CD4-positive, alpha-beta T cell (primary cell): ENCODE data around the gene TTC9B. TPM values are rescaled to one million over a fixed set of nuclear protein-coding genes. Genes with fewer than 3 reads are reported as not detected.

ENCODE experiments used
- ATAC-seq: fragments of 200-7000 bp; cut with Tn5 transposase; one replicate; pipeline ENCODE4 v1.10.0; 2022; ENCODE audit warnings: mild to moderate bottlenecking; ENCODE audit not compliant: poor library complexity
- CTCF ChIA-PET: fragments of 350-600 bp; sonication (Branson Sonifier 250); formaldehyde crosslinking; loops from one replicate; lab custom pipeline; 2021; ENCODE audit warnings: antibody characterized with exemption, inconsistent platforms; lab: Charles Lee
- POLR2A ChIA-PET: fragments of 350-600 bp; sonication (Branson Sonifier 250); formaldehyde crosslinking; loops from one replicate; lab custom pipeline; 2021; ENCODE audit warnings: antibody characterized with exemption, inconsistent platforms; lab: Charles Lee
- DNase-seq, 14 experiments: peaks; one replicate each; pipeline ENCODE4 v3.0.0-alpha.2; 2013 to 2020; ENCODE audit warnings: mixed read lengths in 2 of 14
- H3K27ac ChIP-seq, 2 donors: one replicate each; pipeline versions ENCODE4 v1.5.1 to v1.7.0; 2013; ENCODE audit warnings: low read length in 2 of 2, low read depth in 1 of 2, mild to moderate bottlenecking in 1 of 2
- H3K27me3 ChIP-seq, 2 experiments: 1 replicate in 1 of 2; 2 replicates in 1 of 2; pipeline versions ENCODE4 v1.6.1 to v1.7.0; 2013; ENCODE audit warnings: low read length in 2 of 2, control low read depth in 1 of 2, mild to moderate bottlenecking in 1 of 2, moderate library complexity in 1 of 2; ENCODE audit not compliant: insufficient read depth in 2 of 2, control insufficient read depth in 1 of 2
- H3K36me3 ChIP-seq: one replicate; pipeline ENCODE4 v1.6.1; 2013; ENCODE audit warnings: low read length, control low read depth; ENCODE audit not compliant: insufficient read depth
- H3K4me1 ChIP-seq: one replicate; pipeline ENCODE4 v1.6.1; 2013; ENCODE audit warnings: low read length, control low read depth; ENCODE audit not compliant: insufficient read depth
- H3K4me3 ChIP-seq: one replicate; pipeline ENCODE4 v1.5.1; 2013; ENCODE audit warnings: mild to moderate bottlenecking, low read length, moderate library complexity
- H3K9me3 ChIP-seq, 2 experiments: 1 replicate in 1 of 2; 2 replicates in 1 of 2; pipeline versions ENCODE4 v1.6.1 to v1.7.0; 2013; ENCODE audit warnings: low read length in 2 of 2, mild to moderate bottlenecking in 2 of 2, control low read depth in 1 of 2, moderate library complexity in 1 of 2; ENCODE audit not compliant: control insufficient read depth in 1 of 2, insufficient read depth in 1 of 2
- H3K27ac Mint-ChIP-seq: one replicate; pipeline ENCODE4 v1.8.0; 2020; ENCODE audit warnings: mixed read lengths
- H3K27me3 Mint-ChIP-seq: one replicate; pipeline ENCODE4 v1.8.0; 2021; ENCODE audit warnings: mixed read lengths
- H3K36me3 Mint-ChIP-seq: one replicate; pipeline ENCODE4 v1.8.0; 2021; ENCODE audit warnings: low read depth, mixed read lengths
- H3K4me1 Mint-ChIP-seq: one replicate; pipeline ENCODE4 v1.8.0; 2021; ENCODE audit warnings: low read depth, mixed read lengths
- H3K4me3 Mint-ChIP-seq: one replicate; pipeline ENCODE4 v1.8.0; 2020; ENCODE audit warnings: mild to moderate bottlenecking, mixed read lengths
- H3K9me3 Mint-ChIP-seq: one replicate; pipeline ENCODE4 v1.8.0; 2020; ENCODE audit warnings: mixed read lengths
- CTCF ChIP-seq: fragments of 200-600 bp; IDR thresholded peaks from one replicate; pipeline ENCODE4 v1.8.0; 2022; ENCODE audit warnings: antibody characterized with exemption, mild to moderate bottlenecking
- intact Hi-C, 2 experiments: fragments of 100-400 bp; cut with DNase I in 1 of 2; cut with micrococcal nuclease in 1 of 2; formaldehyde crosslinking; loops; one replicate each; pipeline versions ENCODE4 v1.15.1 to v1.9.0; 2023 to 2025; cut with DNase I, micrococcal nuclease
- total RNA-seq, 174 experiments: library from RNA in 2 of 174; stranded (reverse) in 2 of 174; gene quantifications; one replicate each; pipeline ENCODE4 v1.2.3 and lab custom pipeline; 2021 to 2026

TTC9B gene
- total RNA-seq, 2 experiments from 2014 or later: not detected

DNA sequence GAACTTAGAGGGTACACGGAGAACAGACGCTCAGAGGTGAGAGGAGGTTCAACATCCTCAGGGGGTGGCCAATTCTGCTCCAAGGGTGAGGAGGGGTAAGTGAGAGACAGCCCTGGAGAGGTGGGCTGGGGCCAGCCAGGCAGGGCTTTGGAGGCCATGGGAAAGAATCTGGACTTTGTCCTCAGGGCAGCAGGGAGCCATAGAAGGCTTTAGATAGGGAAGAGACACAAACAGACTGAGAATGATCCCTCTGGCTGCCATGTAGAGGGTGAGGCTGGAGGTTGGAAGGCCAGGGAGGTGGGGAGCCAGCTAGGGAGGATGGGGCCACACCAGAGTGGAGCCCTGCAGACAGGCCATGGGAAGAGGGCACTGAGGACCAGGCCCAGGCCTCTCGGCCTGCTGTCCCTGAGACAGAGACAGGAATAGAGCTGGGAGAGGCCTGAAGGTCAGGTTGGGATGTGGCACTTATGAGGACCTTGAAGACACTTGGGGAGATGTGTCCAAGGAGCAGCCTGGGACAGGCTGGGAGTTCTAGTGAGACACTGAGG is 37.5 kb upstream of the TTC9B start:
- H3K4me3 ChIP-seq: no peak overlapping the region
- no peak for TF ChIP-seq CTCF
- H3K27ac Mint-ChIP-seq: no peak overlapping the region
- H3K27me3 ChIP-seq: no peaks in the 10 kb centered on the region
- ChIA-PET CTCF (no interaction called here), POLR2A (no interaction called here)
- no peak for ATAC-seq
- H3K27ac ChIP-seq: no peak overlapping the region
- peaks cover 38% of the 10 kb centered on the region for H3K4me1 Mint-ChIP-seq
- no peak overlapping the region for H3K4me3 Mint-ChIP-seq
- no peak for DNase-seq
- no peaks in the 10 kb centered on the region for H3K9me3 ChIP-seq
- intact Hi-C loops: no loop called here
- H3K4me1 ChIP-seq: peaks cover 4% of the 10 kb centered on the region
- H3K9me3 Mint-ChIP-seq: no peaks in the 10 kb centered on the region
- H3K36me3 ChIP-seq: peaks cover 60% of the 10 kb centered on the region
- H3K36me3 Mint-ChIP-seq: peaks cover 73% of the 10 kb centered on the region
- no peaks in the 10 kb centered on the region for H3K27me3 Mint-ChIP-seq

- Histone ChIP-seq H3K36me3 (peaks cover 62% of the 10 kb centered on the region), H3K4me1 (peaks cover 4% of the 10 kb centered on the region), H3K9me3 (no peaks in the 10 kb centered on the region), H3K27me3 (no peaks in the 10 kb centered on the region), H3K27ac (no peak overlapping the region), H3K4me3 (no peak overlapping the region)
- DNase-seq: no peak
- Mint-ChIP-seq H3K36me3 (peaks cover 79% of the 10 kb centered on the region), H3K4me3 (no peak overlapping the region), H3K27me3 (no peaks in the 10 kb centered on the region), H3K27ac (peak overlapping the region; percentile 14), H3K4me1 (peaks cover 36% of the 10 kb centered on the region), H3K9me3 (no peaks in the 10 kb centered on the region)
- CTCF ChIA-PET: no interaction called here
- intact Hi-C loops: no loop called here
- ATAC-seq: no peak
- POLR2A ChIA-PET: no interaction called here
- no peak for TF ChIP-seq CTCF
Measured at GRCh38 chr19:40254714-40255418, 36.7 kb upstream of the TTC9B start.

DNA sequence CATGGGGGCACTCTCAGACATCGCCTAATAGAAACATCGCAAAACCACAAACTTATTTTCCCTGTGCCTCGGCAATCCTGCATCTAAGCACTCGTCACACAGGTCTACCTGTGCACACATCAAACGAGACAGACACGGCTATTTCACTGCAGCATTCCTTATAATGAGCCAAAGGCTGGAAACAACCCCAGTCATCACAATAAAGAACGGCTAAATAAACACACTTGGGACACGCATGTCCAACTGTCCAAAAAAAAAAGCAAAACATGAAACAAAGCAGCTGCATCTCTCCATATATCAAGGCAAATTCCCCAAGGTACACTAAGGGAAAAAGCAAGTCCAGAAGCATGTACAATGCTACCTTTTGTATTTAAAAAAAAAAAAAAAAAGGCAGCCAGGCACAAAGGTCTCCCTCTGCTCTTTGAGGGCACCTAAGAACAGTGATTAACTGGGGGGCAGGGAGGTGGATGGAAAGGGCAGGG is 35.5 kb upstream of the TTC9B start:
- ATAC-seq: no peak
- H3K4me1 Mint-ChIP-seq: peaks cover 24% of the 10 kb centered on the region

More for the DNA sequence above, 35.5 kb upstream of the TTC9B start:
- Mint-ChIP-seq H3K4me3 (no peak overlapping the region), H3K36me3 (peaks cover 73% of the 10 kb centered on the region), H3K27me3 (no peaks in the 10 kb centered on the region), H3K27ac (no peak overlapping the region), H3K9me3 (no peaks in the 10 kb centered on the region)
- ChIA-PET CTCF (interaction anchor here (0.9 kb wide), 1 partner anchor 283 kb away, joined by 3 read pairs; the partner anchor contains the start of gene PSMC4), POLR2A (no interaction called here)
- H3K27me3 ChIP-seq: no peaks in the 10 kb centered on the region
- DNase-seq: no peak
- peaks cover 7% of the 10 kb centered on the region for H3K4me1 ChIP-seq
- intact Hi-C loops: no loop called here
- no peak overlapping the region for H3K4me3 ChIP-seq
- no peak for TF ChIP-seq CTCF
- no peaks in the 10 kb centered on the region for H3K9me3 ChIP-seq
- H3K27ac ChIP-seq: no peak overlapping the region
- H3K36me3 ChIP-seq: peaks cover 66% of the 10 kb centered on the region
